Measurements from ENCODE around the gene MSI2.
A peak's percentile ranks its signal among the peaks of the same experiment; 100 is the strongest.

The MSI2 gene

DNA sequence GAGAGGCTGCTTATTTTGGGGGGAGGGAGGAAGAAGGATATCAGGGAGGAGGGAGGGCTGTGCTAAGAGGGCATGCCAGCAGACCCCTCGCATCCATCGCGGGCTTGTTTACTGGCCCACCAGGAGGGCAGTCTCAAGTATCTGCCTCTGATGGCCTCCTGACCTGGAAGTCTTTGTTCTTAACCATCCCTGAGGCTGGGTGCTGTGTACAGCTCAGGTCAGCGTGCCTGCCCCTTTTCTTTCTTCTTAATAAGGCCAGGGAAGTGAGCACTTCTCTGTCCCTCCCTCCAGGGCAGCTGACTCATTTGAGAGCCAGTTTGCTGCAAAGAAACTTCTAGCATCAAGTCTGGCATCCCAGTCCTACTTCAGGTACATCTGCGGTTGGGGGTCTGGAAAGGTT lies 331.8 kb downstream of the MSI2 start:
- DNase-seq = no peak

GRCh38 chr17:57589151-57590034 lies 333.1 kb downstream of the MSI2 start:
- DNase-seq = no peak

- DNase-seq = no peak
These were observed 337.6 kb downstream of the MSI2 start for GRCh38 chr17:57593739-57594462.

DNA sequence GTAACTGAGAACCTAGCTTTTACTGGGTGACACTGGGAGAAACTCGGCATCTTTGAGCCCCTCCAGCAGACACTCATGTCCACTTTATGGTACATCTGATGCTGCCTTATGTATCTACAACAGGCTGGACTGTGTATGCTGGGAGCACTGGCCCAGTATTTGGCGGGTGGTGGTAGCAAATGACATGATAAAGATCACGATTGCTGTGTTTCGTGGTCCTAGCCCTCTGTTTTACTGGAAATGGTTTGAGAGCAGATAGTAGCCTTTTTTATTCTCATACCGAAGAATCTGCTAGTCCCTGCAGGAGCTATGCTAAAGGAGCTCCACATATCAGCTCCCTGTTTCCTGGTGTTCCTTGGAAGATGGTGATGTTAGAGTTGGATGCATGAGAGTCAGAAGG lies 338.4 kb downstream of the MSI2 start:
- no peak for DNase-seq

- DNase-seq = no peak
These were observed 339.1 kb downstream of the MSI2 start for GRCh38 chr17:57595426-57595825.

DNA sequence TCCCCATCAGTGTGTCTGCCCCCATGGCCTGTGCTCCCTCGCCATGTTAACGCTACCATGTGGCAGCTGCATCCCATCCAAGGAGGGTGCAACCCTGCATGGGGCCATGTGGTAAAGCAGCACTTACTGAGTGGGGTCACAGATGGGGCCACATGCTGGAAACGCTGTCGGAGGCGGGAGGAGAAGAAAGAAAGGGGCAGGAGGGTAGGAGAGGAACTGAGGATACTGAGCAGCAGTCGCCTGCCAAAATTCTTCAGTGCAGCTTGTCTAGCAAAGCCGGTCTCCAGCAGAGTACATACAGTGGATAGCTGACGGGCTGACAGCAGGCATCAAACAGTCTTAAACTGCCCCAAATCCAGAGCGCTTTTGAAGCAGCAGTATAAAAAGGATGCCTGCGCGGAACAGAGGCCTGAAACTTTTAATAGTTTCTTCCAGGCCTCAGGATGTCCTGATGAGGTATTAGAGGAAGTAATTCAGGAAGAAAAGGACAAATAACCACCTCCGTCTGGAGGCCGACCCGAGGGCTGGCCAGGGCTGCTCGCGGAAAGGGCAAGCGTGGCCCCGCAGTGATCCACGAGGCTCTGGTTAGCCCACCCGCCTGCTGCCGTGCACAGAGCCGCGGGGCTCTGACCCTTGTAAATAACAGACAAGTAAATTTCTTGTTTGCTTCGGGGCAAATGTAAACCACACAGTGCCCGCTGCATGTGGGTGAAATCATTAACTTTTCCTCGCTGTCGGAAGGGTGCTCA lies 339.8 kb downstream of the MSI2 start:
- no peak for DNase-seq

- DNase-seq = no peak
These were observed 340.8 kb downstream of the MSI2 start for GRCh38 chr17:57597101-57597500.

- peak in 1 of 2 experiments; percentile 68 for DNase-seq
These were observed 341.5 kb downstream of the MSI2 start for GRCh38 chr17:57597531-57598453.

DNA sequence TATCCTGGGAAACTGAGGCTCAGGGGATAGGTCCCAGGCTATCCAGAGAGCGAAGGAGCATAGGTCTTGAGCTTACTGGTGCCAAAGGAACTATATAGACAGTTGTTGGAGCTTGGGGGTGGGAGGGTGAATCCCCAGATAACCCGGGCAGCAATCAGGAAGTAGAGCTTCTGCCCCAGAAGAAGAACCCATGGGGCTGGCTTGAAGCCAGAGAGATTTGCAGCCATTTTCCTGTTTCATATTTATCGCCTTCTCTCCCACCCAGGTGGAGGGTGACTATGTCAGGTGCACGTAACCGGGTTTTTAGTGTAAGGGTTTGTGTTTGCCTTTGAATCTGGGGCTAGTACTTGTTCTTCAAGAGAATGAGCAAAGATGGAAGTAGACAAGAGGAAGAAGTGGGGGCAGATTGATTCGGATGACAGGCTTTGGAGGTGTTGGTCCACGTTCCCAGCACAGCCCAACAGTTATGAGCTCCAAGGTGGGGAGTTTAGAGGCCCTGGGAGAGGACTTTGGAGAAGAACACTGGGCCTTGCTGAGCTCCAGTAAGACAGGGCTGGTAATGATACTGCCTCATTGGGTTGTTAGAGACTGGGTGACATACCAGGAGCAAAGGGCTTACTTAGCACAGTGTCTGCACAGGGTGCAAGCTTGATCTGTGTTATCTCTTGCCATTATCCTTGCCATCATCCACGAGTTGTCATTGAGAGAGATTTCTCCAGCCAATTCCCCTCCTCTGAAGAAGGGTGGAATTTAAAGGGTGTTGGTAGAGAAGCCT lies 343.1 kb downstream of the MSI2 start:
- DNase-seq = no peak

- DNase-seq = no peak
These were observed 343.8 kb downstream of the MSI2 start for GRCh38 chr17:57600074-57600473.

DNA sequence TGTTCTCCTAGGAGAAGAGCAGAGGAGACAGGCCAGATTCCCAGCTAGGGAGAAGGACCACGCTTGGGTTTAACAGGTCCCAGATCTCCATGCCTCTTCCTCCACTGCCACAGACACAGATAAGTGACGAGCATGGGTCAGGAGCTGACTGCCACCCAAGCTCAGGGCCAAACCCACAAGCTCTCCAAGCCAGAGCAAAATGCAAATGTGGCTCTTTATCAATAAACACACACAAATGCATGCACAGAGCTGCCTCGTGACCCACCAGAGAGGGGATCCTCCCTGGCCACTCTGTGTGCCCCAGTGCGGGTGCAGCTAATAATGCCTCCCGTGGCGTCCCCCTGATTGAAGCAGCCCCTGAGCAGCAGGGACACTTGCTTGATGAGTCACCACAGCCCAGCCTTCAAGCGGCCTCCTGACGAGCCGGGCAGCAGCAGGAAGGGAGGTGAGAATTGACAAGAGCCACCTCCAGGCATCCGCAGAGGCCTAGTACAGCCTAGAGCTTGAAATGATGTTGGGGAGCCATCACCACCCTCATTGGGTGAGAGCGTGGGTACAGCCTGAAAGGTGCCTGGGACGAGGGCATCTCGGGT lies 344.9 kb downstream of the MSI2 start:
- no peak for DNase-seq

DNA sequence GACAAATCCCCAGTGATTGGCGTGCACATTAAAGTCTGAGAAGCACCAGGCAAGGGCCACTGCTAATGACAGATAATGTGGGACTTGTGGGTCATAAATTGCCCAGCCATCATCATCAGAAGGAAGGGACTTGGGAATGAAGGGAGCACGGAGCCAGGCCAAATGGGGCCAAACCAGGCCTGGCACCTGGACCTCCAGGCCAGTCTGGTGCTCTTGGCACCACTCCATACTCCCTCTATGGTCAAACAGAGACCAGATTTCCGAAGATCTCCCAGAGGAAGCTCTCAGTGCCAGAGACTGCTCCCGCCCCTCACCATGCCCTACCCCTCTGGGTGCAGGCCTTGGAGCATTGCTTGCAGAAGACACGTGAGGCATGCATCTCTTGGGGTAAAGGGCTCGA lies 346.6 kb downstream of the MSI2 start:
- no peak for DNase-seq

DNA sequence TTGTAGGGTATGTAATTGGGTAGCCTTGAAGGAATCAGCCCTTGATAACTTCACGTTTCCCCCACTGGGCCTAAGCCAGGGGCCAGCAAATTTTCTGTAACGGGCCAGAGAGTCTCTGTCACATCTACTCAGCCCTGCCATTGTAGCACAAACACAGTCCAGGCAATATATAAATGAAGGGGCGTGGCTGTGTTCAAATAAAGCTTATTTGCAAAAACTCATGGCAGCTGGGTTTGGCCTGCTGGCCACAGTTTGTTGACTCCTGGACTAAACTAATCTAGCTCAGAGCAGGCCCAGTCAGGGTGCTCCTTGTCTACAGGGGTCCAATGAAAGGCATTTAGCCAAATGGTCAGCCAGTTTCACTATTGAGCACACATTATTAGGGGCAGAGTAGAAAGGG lies 347.2 kb downstream of the MSI2 start:
- no peak for DNase-seq

DNA sequence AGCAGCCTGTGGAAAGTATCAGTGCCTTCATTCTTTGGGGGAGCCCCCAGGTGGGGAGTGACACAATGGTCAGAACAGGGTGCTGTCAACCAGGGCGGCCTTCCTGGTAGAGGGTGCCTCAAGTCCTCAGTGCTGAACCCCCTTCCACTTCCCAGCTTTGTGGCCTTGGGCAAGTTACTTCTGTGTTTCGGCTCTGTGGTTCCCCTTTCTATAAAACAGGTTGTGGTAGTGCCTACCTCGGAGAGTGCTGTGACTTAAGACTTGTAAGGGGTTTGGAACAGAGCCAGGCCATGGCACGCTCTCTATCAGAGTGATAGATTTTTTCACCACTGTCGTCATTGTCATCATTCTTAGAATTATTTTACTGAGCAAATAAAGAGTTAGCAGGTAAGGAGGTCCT lies 347.7 kb downstream of the MSI2 start:
- DNase-seq = no peak

DNA sequence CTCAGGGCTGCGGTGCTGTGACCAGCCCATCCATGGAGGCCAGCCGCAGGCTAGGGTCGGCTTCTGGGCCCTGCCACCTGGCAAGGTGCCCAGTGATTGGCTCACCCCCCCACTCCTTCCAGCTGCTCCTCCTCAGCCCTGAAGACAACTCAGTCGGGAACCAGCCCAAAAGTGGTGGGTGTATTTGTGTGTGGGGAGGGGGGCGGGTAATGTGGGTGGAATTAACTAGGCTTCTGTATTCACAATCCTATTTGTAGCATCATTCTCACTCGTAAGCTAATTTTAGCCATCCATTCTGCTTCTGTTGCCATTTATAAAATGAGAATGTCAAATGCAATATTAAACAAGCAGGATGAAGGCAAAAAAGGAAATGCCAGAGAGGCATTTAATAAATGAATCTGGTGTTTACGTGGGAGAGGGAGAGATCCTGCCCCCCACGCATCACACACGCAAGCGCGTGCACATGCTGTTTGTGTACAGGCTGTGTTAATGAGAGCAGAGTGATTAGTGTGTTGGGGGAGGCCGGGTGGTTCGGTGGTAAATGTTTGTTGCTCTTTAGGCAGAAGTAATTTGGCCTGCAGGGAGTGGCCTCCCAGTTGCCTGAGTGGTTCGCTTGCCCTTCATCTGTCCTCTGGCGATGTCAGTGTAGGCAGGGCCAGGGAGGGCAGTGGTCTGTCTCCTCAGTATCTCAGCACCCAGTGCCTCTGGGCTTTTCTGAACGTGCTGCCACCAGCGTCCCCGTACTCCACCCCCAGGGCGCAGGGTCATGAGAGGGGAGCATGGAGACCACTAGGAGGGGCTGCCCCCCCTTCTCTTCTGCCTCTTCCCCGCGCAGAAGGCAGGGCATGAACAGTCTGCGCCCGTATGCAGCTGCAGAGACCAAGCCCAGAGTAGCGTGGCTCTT lies 348.7 kb downstream of the MSI2 start:
- DNase-seq = peak; percentile 31 to 44

GRCh38 chr17:57605675-57606105 lies 349.4 kb downstream of the MSI2 start:
- DNase-seq = peak in 1 of 2 experiments; percentile 78

- DNase-seq = no peak
These were observed 350.0 kb downstream of the MSI2 start for GRCh38 chr17:57606111-57606875.

DNA sequence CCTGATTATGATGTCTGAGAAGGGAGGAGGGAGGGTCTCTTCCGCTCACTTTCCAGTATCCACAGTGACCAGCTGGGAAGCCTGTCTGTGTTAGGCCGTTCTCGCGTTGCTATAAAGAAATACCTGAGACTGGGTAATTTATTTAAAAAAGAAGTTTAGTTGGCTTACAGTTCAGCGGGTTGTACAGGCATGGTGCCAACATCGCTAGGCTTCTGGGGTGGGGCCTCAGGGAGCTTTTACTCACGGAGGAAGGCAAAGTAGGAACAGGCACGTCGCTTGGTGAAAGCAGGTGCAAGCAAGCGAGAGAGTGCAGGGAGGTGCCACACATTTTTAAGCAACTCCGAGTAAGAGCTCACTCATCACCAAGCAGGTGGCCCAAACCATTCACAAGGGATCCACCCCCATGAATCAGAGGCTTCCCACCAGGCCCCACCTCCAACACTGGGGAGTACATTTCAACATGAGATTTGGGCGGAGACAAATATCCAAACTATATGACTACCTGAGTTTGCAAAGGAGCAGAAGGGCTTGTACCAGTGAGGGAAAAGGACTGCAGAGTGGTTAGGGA lies 351.3 kb downstream of the MSI2 start:
- no peak for DNase-seq

Data from NCI-H446 (cell line).